GM19452 (cell line): ENCODE data around the gene UQCC5.

Experiments used
- ATAC-seq: cut with Tn5 transposase; IDR thresholded peaks from one replicate; pipeline ENCODE4 v1.9.1; 2021; ENCODE audit not compliant: unreplicated experiment

UQCC5 gene, protein sequence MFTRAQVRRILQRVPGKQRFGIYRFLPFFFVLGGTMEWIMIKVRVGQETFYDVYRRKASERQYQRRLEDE

DNA sequence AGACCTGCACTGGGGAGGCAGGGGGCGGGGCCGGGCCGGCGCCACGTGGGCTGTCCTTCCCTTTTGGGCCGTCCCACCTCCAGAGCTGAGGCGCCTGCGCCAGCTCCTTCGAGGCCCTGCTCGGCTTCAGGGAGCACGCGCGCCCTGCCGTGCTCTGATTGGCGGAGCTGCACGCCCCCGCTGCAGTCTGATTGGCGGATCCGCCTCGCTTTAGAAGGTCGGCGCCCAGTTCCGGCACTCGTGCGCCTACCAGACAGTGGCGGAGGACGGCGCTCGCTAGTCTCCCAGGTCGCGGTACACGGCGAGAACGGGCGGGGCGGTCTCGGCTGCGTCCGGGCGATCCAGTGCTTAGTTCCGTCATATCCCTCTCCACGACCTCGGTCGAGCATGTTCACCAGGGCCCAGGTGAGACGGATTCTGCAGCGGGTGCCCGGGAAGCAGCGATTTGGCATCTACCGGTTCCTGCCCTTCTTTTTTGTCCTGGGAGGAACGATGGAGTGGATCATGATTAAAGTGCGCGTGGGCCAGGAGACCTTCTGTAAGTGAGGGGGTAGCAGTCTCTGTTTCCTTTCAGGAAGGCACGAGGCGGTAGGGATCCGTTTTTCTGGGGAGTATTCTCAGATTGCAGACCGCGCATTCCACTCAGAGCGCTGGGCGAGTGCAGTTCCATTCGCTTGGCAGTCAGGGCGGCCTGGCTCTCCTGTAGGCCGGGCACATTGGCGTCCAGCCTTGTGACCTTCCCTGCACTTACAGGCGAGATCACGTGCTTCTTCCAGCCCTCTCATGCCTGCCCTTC, at the start of gene UQCC5:
TSS of gene UQCC5 (plus strand) at position 237 of the 796 bp plus-strand sequence. CDS start at position 388, 151 bp downstream.
- peak; percentile 82 for ATAC-seq

DNA sequence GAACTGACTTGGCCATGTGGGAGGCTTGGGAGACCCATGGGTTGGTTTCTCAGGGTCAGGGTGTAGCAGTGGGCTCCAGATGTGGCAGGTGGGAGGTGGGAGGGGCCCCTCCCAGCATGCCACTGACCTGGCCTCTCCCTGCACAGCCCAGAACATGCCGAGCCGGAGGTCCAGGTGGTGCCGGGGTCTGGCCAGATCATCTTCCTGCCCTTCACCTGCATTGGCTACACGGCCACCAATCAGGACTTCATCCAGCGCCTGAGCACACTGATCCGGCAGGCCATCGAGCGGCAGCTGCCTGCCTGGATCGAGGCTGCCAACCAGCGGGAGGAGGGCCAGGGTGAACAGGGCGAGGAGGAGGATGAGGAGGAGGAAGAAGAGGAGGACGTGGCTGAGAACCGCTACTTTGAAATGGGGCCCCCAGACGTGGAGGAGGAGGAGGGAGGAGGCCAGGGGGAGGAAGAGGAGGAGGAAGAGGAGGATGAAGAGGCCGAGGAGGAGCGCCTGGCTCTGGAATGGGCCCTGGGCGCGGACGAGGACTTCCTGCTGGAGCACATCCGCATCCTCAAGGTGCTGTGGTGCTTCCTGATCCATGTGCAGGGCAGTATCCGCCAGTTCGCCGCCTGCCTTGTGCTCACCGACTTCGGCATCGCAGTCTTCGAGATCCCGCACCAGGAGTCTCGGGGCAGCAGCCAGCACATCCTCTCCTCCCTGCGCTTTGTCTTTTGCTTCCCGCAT, 49.2 kb upstream of the UQCC5 start:
- no peak for ATAC-seq

DNA sequence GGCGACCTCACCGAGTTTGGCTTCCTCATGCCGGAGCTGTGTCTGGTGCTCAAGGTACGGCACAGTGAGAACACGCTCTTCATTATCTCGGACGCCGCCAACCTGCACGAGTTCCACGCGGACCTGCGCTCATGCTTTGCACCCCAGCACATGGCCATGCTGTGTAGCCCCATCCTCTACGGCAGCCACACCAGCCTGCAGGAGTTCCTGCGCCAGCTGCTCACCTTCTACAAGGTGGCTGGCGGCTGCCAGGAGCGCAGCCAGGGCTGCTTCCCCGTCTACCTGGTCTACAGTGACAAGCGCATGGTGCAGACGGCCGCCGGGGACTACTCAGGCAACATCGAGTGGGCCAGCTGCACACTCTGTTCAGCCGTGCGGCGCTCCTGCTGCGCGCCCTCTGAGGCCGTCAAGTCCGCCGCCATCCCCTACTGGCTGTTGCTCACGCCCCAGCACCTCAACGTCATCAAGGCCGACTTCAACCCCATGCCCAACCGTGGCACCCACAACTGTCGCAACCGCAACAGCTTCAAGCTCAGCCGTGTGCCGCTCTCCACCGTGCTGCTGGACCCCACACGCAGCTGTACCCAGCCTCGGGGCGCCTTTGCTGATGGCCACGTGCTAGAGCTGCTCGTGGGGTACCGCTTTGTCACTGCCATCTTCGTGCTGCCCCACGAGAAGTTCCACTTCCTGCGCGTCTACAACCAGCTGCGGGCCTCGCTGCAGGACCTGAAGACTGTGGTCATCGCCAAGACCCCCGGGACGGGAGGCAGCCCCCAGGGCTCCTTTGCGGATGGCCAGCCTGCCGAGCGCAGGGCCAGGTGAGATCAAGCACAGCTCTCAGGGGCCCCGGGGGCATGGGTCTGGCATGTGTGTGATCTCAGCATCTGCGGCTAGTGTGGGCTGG, 48.4 kb upstream of the UQCC5 start:
- no peak for ATAC-seq

GRCh38 chr3:52488746-52489145, 47.7 kb upstream of the UQCC5 start:
- ATAC-seq = no peak

DNA sequence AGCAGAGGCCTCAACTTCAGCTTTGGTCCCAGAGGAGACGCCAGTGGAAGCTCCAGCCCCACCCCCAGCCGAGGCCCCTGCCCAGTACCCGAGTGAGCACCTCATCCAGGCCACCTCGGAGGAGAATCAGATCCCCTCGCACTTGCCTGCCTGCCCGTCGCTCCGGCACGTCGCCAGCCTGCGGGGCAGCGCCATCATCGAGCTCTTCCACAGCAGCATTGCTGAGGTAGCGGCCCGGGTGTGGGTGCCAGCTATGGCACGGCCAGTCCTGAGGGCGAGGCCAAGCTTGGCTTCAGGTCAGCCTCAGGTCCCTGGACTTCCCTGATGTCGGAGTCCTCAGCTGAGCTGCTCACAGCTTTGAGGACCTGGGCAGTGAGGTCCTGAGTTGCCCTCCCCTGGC, 47.0 kb upstream of the UQCC5 start:
- no peak for ATAC-seq

DNA sequence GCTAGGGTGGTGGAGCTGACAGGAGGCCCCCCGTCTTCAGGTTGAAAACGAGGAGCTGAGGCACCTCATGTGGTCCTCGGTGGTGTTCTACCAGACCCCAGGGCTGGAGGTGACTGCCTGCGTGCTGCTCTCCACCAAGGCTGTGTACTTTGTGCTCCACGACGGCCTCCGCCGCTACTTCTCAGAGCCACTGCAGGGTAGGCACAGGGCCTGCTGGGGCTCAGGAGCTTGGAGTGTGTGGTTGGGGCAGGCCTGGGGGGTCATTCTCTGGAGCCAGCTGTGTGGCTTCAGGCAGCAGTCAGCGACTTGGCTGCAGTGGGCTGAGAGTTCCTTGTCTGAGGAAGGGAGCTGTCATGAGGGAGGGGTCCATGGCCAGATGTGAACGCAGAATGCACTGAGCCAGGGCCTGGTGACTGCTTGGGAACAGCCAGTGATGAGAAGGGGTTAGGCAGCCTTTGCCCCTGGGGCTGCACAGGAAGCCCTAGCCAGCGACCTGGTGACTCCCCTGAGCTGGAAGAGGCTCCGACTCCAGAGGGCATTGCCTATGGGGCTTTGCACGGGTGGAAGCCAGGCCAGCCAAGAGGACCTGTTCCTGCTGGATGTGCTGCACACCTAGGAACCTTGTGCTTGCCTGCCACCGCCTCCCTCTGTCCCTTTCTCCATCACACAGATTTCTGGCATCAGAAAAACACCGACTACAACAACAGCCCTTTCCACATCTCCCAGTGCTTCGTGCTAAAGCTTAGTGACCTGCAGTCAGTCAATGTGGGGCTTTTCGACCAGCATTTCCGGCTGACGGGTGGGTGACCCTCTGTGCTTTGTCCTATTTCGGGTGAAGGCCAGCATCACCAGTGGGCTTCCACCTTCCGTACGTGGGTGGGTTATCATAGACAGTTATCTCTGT, 46.1 kb upstream of the UQCC5 start:
- no peak for ATAC-seq

- ATAC-seq = no peak
These were observed 45.4 kb upstream of the UQCC5 start for GRCh38 chr3:52490939-52491526.

DNA sequence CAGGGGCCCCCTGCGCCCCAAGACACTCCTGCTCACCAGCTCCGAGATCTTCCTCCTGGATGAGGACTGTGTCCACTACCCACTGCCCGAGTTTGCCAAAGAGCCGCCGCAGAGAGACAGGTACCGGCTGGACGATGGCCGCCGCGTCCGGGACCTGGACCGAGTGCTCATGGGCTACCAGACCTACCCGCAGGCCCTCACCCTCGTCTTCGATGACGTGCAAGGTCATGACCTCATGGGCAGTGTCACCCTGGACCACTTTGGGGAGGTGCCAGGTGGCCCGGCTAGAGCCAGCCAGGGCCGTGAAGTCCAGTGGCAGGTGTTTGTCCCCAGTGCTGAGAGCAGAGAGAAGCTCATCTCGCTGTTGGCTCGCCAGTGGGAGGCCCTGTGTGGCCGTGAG, 44.3 kb upstream of the UQCC5 start:
- ATAC-seq = no peak

DNA sequence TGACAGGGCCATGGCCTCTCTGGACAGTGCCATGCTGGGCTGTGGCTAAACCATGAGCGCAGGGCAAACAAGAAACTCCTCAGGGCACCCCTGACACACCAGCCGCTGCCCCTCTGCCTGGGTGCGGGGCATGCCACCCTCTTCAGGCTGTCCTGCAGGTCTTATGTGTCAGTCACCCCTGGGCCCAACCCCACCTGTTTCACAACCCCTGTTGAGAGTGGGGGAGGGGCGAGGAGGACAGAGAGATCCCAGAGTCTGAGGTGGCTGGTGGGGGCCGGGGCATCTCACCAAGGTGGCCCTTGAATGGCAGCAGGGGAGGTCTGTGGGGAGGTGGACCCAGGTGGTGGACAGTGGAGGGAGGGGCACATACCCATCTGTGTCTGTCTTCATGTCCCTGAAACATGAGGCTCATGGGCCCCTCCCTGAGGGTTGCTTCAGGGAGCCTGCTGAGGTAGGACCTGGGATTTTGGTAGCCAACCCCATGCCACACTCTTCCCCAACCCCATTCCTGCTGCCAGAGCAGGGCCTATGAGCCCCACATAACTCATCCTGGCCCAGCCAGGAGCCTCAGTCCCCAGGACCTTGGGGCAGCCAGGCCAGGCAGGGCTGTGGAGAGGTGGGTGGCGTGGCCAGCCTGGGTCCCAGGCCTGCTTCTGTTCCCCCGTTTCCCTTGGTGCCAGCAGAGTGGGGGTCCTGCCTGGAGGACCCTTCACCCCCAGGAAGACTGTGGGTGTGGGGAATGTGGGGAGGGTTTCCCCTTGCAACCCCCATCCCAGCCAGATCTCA, 43.0 kb upstream of the UQCC5 start:
- ATAC-seq = no peak

DNA sequence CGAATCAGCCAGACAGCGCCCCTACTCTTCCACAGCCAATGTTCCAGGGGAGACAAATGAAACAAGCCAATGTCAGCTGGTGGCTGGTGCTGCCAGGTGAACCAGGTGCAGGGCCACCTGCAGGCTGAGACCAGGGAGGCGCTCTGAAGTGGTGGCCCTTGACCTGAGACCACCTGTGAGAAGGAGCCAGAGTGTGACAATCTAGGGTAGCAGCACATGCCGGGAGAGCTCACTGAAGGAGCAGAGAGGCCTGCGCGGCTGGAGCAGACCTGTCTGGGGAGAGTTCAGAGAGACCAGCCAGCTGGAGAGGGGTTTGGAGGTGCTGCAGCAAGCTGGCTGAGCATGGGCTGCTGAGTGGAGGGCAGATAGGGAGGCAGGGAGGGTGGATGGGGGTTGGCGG, 42.0 kb upstream of the UQCC5 start:
- ATAC-seq = no peak

GRCh38 chr3:52494886-52495495, 41.4 kb upstream of the UQCC5 start, which contains the start of gene STAB1:
STAB1 (plus strand) TSS chr3:52495338; CDS start chr3:52495414, 76 bp downstream.
- no peak for ATAC-seq

- no peak for ATAC-seq
These were observed 40.4 kb upstream of the UQCC5 start for GRCh38 chr3:52495777-52496602.

DNA sequence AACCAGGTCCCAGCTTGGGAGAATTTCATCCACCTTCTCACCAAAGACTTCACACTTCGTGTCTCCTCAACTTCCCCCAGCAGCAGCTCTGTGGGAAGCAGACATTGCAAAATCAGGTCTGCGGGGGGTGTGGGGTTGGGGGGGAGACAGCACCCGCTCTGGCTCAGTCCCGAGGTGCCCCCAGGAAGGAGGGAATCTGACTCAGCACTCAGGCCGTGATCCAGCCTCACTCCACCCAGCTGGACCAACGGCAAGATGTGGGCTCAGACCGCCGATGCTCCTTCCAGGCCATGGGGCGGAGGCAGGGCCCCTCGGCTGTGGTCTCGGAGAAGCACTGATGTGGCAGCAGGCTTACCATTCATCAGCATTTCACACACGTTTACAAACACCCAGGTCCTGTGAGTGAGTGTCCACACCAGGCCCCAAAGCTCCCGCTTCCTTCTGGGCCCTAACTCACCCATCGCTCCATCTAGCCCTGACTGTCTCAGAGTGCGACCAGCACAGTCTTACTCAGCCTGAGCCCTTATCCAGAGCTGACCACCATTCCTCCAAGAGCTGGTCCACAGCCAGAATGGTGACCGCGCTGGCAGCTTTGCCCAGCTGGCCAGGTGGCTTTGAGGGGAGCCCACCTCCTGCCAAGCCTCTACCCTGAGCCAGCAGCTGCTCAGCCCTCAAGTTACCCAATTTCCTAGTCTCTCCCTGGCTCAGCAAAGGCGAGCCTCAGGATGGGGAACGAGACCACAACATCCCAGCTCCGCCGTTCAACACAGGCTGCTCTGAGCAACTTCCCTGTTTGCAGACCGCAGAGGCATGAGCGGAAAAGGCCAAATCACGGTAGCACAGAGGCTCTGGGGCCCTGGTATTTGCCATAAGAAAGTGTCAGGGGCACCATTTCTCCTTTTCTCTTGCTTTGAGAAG, 38.0 kb upstream of the UQCC5 start:
- no peak for ATAC-seq

- no peak for ATAC-seq
These were observed 35.4 kb upstream of the UQCC5 start for GRCh38 chr3:52501046-52501445.

GRCh38 chr3:52502001-52502400, 34.4 kb upstream of the UQCC5 start:
- ATAC-seq = no peak

DNA sequence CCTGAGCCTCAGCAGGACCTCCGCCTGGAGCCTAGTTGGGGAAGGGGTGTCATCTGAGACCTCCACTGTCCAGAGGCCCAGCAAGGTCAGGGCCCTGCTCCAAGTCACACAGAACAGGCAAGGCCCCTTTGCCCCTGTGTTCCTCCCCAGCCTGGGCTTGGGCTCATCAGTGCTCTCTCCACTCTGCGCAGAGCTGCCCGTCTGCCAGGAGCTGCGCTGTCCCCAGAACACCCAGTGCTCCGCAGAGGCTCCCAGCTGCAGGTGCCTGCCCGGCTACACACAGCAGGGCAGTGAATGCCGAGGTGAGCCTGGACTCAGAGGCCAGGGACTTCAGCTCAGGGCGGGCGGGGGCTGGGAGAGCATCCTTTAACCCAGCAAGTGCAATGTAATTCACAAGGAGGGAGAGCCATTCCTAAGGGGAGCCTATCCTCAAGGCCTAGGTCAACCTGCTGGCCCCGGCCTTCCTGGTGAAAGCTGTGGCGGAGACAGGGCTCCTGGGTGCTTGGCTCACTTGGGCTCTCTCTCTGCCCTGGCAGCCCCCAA, 33.5 kb upstream of the UQCC5 start:
- no peak for ATAC-seq
